K562 (cell line): ENCODE data around the gene IDUA. TPM values are rescaled to one million over a fixed set of nuclear protein-coding genes. Genes with fewer than 3 reads are reported as not detected.

Experiments
- ADNP ChIP-seq: fragments of 200-800 bp; sonication (Bioruptor generic); IDR thresholded peaks from 2 replicates; pipeline ENCODE4 v1.6.1; 2016; ENCODE audit warnings: missing genetic modification characterization, missing compliant biosample characterization
- CC2D1A ChIP-seq: fragments of 450-650 bp; IDR thresholded peaks from 2 replicates; pipeline ENCODE4 v1.6.1; 2017; ENCODE audit warnings: mild to moderate bottlenecking
- CHD4 ChIP-seq: fragments of 200-600 bp; sonication (generic); IDR thresholded peaks from 3 replicates; pipeline ENCODE4 v1.6.1; 2012; ENCODE audit warnings: low read depth, mild to moderate bottlenecking, mixed read lengths, low read length, inconsistent platforms; ENCODE audit not compliant: insufficient read depth, insufficient replicate concordance, poor library complexity, severe bottlenecking
- KDM1A ChIP-seq, 2 experiments: fragments of 450-650 bp; IDR thresholded peaks; 2 replicates each; pipeline ENCODE4 v1.6.1; 2016; ENCODE audit warnings: mild to moderate bottlenecking in 2 of 2
- KHSRP ChIP-seq: fragments of 450-650 bp; IDR thresholded peaks from 2 replicates; pipeline ENCODE4 v1.6.1; 2017
- KLF6 ChIP-seq: fragments of 250-450 bp; sonication (Bioruptor Pico); IDR thresholded peaks from 2 replicates; pipeline ENCODE4 v1.4.0; 2020; ENCODE audit warnings: mild to moderate bottlenecking, moderate library complexity, borderline replicate concordance
- MTA2 ChIP-seq: fragments of 450-650 bp; IDR thresholded peaks from 2 replicates; pipeline ENCODE4 v1.6.1; 2016; ENCODE audit warnings: low read depth
- RBM17 ChIP-seq: fragments of 200-400 bp; formaldehyde crosslinking; IDR thresholded peaks from 2 replicates; pipeline ENCODE4 v1.6.1; 2017; ENCODE audit warnings: low read depth, mild to moderate bottlenecking, low read length, borderline replicate concordance
- RUNX1 ChIP-seq: sonication (generic); IDR thresholded peaks from 2 replicates; pipeline ENCODE4 v1.6.1; 2016; ENCODE audit warnings: antibody characterized with exemption, low read depth
- SMAD3 ChIP-seq: fragments of 450-650 bp; formaldehyde crosslinking; conservative IDR thresholded peaks from 2 replicates; pipeline ENCODE4 v1.4.0; 2020; ENCODE audit warnings: mild to moderate bottlenecking
- SMARCA5 ChIP-seq: fragments of 450-650 bp; IDR thresholded peaks from 2 replicates; pipeline ENCODE4 v1.6.1; 2016
- TAF7 ChIP-seq: fragments of 450-650 bp; IDR thresholded peaks from 2 replicates; pipeline ENCODE4 v1.6.1; 2016; ENCODE audit warnings: missing genetic modification characterization, missing compliant biosample characterization
- THRA ChIP-seq: fragments of 450-650 bp; IDR thresholded peaks from 2 replicates; pipeline ENCODE4 v1.6.1; 2017; ENCODE audit warnings: mild to moderate bottlenecking, moderate library complexity
- THRAP3 ChIP-seq: fragments of 450-650 bp; IDR thresholded peaks from 2 replicates; pipeline ENCODE4 v1.6.1; 2016; ENCODE audit warnings: mild to moderate bottlenecking, inconsistent platforms, borderline replicate concordance
- TSHZ1 ChIP-seq: fragments of 250-450 bp; sonication (Bioruptor Pico); IDR thresholded peaks from 2 replicates; pipeline ENCODE4 v1.4.0; 2020; ENCODE audit warnings: mild to moderate bottlenecking, moderate library complexity
- ZFP91 ChIP-seq: sonication (generic); formaldehyde crosslinking; IDR thresholded peaks from 2 replicates; pipeline ENCODE4 v1.8.0; 2022; ENCODE audit warnings: mild to moderate bottlenecking, missing genetic modification reagents
- ZNF263 ChIP-seq: sonication (generic); formaldehyde crosslinking; IDR thresholded peaks from 2 replicates; pipeline ENCODE4 v1.8.0; 2022; ENCODE audit warnings: mild to moderate bottlenecking, missing genetic modification reagents, borderline replicate concordance
- ZNF740 ChIP-seq, 3 experiments: fragments of 200-800 bp in 1 of 3; sonication (Bioruptor generic) in 1 of 3; sonication (generic) in 1 of 3; formaldehyde crosslinking in 1 of 3; IDR thresholded peaks; 2 replicates each; pipeline versions ENCODE4 v1.6.1 to v1.8.0; 2016 to 2022; ENCODE audit warnings: mild to moderate bottlenecking in 2 of 3, missing compliant biosample characterization in 2 of 3, missing genetic modification characterization in 2 of 3, missing genetic modification reagents in 1 of 3
- ZNF766 ChIP-seq: fragments of 200-800 bp; sonication (Bioruptor generic); conservative IDR thresholded peaks from 2 replicates; pipeline ENCODE4 v1.6.1; 2016; ENCODE audit warnings: missing genetic modification characterization, missing compliant biosample characterization
- ZNF778 ChIP-seq: fragments of 450-650 bp; formaldehyde crosslinking; IDR thresholded peaks from 2 replicates; pipeline ENCODE4 v1.4.0; 2020; ENCODE audit warnings: mild to moderate bottlenecking, moderate library complexity
- polyA plus RNA-seq, 8 experiments: library from polyadenylated mRNA; depleted of rRNA in 4 of 8; stranded (reverse) in 5 of 8; unstranded in 3 of 8; fragments of >200 nt; fragmentation: Nextera tagmentation in 2 of 8; fragmentation: Illumina TruSeq in 1 of 8; extraction: Ambion mirVana in 2 of 8; extraction: Trizol in 1 of 8; gene quantifications; 2 replicates each; pipeline versions ENCODE4 v1.2.1 to v1.2.3, GENCODE V29; 2011 to 2014; ENCODE audit warnings: inconsistent platforms in 1 of 8, missing spikeins in 1 of 8
- total RNA-seq, 7 experiments: library from RNA; depleted of rRNA in 6 of 7; stranded (reverse); fragments of >200 nt in 6 of 7; fragmentation: Illumina TruSeq in 2 of 7; extraction: Trizol in 2 of 7; gene quantifications; 2 replicates each; pipeline versions ENCODE4 v1.2.1 to v1.2.3, GENCODE V29; 2011 to 2021; ENCODE audit warnings: low replicate concordance in 1 of 7

The IDUA gene
- total and polyA plus RNA-seq, 9 of the 15 experiments (the other 6 are each of a cell fraction or from before 2014, with no cell fraction given): 0.04 to 16.1 (median 1.2) TPM

- TF ChIP-seq RBM17 (no peak), ADNP (no peak), CHD4 (no peak), CC2D1A (no peak), MTA2 (no peak), ZNF766 (CRISPR knock-in tag) (no peak), ZFP91 (CRISPR knock-in tag) (no peak), SMAD3 (CRISPR knock-in tag) (no peak), ZNF778 (CRISPR knock-in tag) (no peak), THRA (no peak), KLF6 (CRISPR knock-in tag) (no peak), TAF7 (tag) (no peak), ZNF740 (CRISPR knock-in tag; IDR thresholded peaks at IDR 0.05) (no peak), ZNF740 (tag; IDR thresholded peaks at IDR 0.05) (no peak), SMARCA5 (no peak), KDM1A (IDR thresholded peaks at IDR 0.05) (no peak), ZNF263 (CRISPR knock-in tag) (no peak), TSHZ1 (CRISPR knock-in tag) (no peak), THRAP3 (no peak), RUNX1 (no peak), KHSRP (no peak)
Observed at GRCh38 chr4:985123-985830, 1.6 kb upstream of the IDUA start (continued).
